Naive thymus-derived CD4-positive, alpha-beta T cell (primary cell): ENCODE data around the gene RAB9B. TPM values are rescaled to one million over a fixed set of nuclear protein-coding genes. Genes with fewer than 3 reads are reported as not detected.
"Not testable (repeated sequence)": the region's sequence is repeated elsewhere in the genome, so short reads cannot be mapped to it uniquely, and the experiment has no call there.

ENCODE experiments used
- ATAC-seq: fragments of 150-1000 bp; cut with Tn5 transposase; 2 replicates; pipeline ENCODE4 v1.10.0; 2021; ENCODE audit warnings: mild to moderate bottlenecking, moderate library complexity
- CTCF ChIA-PET: fragments of 350-600 bp; sonication (Branson Sonifier 250); formaldehyde crosslinking; loops from one replicate; lab custom pipeline; 2021; ENCODE audit warnings: antibody characterized with exemption; lab: Charles Lee
- POLR2A ChIA-PET: fragments of 350-600 bp; sonication (Branson Sonifier 250); formaldehyde crosslinking; loops from one replicate; lab custom pipeline; 2021; ENCODE audit warnings: antibody characterized with exemption, inconsistent platforms; lab: Charles Lee
- DNase-seq, 9 donors: peaks; one replicate each; pipeline versions ENCODE4 v3.0.0 to v3.0.0-alpha.2; 2020 to 2022; ENCODE audit warnings: mixed read lengths in 1 of 9
- H3K27ac ChIP-seq: one replicate; pipeline ENCODE4 v1.7.0; 2013; ENCODE audit warnings: mild to moderate bottlenecking, low read depth, low read length, moderate library complexity
- H3K27me3 ChIP-seq, 2 donors: one replicate each; pipeline ENCODE4 v1.7.0; 2013; ENCODE audit warnings: low read length in 2 of 2, mild to moderate bottlenecking in 2 of 2, moderate library complexity in 2 of 2; ENCODE audit not compliant: control insufficient read depth in 2 of 2, insufficient read depth in 2 of 2
- H3K36me3 ChIP-seq, 3 experiments: 1 replicate in 2 of 3; 2 replicates in 1 of 3; pipeline ENCODE4 v1.7.0; 2013; ENCODE audit warnings: low read length in 3 of 3, mild to moderate bottlenecking in 3 of 3, moderate library complexity in 1 of 3; ENCODE audit not compliant: insufficient read depth in 3 of 3, control insufficient read depth in 2 of 3
- H3K4me1 ChIP-seq, 2 donors: one replicate each; pipeline ENCODE4 v1.7.0; 2013; ENCODE audit warnings: low read length in 2 of 2, mild to moderate bottlenecking in 2 of 2, moderate library complexity in 1 of 2; ENCODE audit not compliant: control insufficient read depth in 2 of 2, insufficient read depth in 2 of 2
- H3K4me3 ChIP-seq: 2 replicates; pipeline ENCODE4 v1.7.0; 2013; ENCODE audit warnings: mild to moderate bottlenecking, low read length
- H3K9me3 ChIP-seq, 3 experiments: 1 replicate in 2 of 3; 2 replicates in 1 of 3; pipeline ENCODE4 v1.7.0; 2013; ENCODE audit warnings: low read length in 3 of 3; ENCODE audit not compliant: control insufficient read depth in 2 of 3
- H3K27ac Mint-ChIP-seq, 9 donors: one replicate each; pipeline ENCODE4 v1.8.0; 2020 to 2022; ENCODE audit warnings: mixed read lengths in 9 of 9, mild to moderate bottlenecking in 8 of 9, moderate library complexity in 5 of 9, inconsistent platforms in 2 of 9
- H3K27me3 Mint-ChIP-seq, 5 donors: one replicate each; pipeline ENCODE4 v1.8.0; 2021 to 2022; ENCODE audit warnings: mixed read lengths in 5 of 5, mild to moderate bottlenecking in 1 of 5
- H3K36me3 Mint-ChIP-seq, 5 donors: one replicate each; pipeline ENCODE4 v1.8.0; 2020 to 2022; ENCODE audit warnings: mixed read lengths in 5 of 5, mild to moderate bottlenecking in 3 of 5, inconsistent platforms in 1 of 5
- H3K4me1 Mint-ChIP-seq, 7 donors: one replicate each; pipeline ENCODE4 v1.8.0; 2020 to 2022; ENCODE audit warnings: mixed read lengths in 7 of 7, mild to moderate bottlenecking in 3 of 7, inconsistent platforms in 1 of 7
- H3K4me3 Mint-ChIP-seq, 10 donors: one replicate each; pipeline ENCODE4 v1.8.0; 2020 to 2022; ENCODE audit warnings: mild to moderate bottlenecking in 10 of 10, mixed read lengths in 10 of 10, moderate library complexity in 6 of 10, inconsistent platforms in 2 of 10
- H3K9me3 Mint-ChIP-seq, 11 donors: one replicate each; pipeline ENCODE4 v1.8.0; 2020 to 2022; ENCODE audit warnings: mixed read lengths in 11 of 11, mild to moderate bottlenecking in 4 of 11, inconsistent platforms in 1 of 11, moderate library complexity in 1 of 11
- intact Hi-C, 2 donors: fragments of 100-400 bp; cut with micrococcal nuclease; formaldehyde crosslinking; loops; one replicate each; pipeline ENCODE4 v1.15.1; 2023
- polyA plus RNA-seq, 2 donors: library from polyadenylated mRNA; unstranded; fragments of 300-500 nt; fragmentation: Illumina TruSeq; gene quantifications; one replicate each; pipeline ENCODE4 v1.2.3, GENCODE V29; 2021
- total RNA-seq, 6 experiments: library from RNA in 5 of 6; stranded (reverse) in 5 of 6; gene quantifications; 1 replicate in 5 of 6; 2 replicates in 1 of 6; pipeline ENCODE4 v1.2.3 and lab custom pipeline; 2021 to 2026

RAB9B gene
- total and polyA plus RNA-seq, 7 experiments from 2014 or later: 0.10 to 0.86 (median 0.51) TPM

DNA sequence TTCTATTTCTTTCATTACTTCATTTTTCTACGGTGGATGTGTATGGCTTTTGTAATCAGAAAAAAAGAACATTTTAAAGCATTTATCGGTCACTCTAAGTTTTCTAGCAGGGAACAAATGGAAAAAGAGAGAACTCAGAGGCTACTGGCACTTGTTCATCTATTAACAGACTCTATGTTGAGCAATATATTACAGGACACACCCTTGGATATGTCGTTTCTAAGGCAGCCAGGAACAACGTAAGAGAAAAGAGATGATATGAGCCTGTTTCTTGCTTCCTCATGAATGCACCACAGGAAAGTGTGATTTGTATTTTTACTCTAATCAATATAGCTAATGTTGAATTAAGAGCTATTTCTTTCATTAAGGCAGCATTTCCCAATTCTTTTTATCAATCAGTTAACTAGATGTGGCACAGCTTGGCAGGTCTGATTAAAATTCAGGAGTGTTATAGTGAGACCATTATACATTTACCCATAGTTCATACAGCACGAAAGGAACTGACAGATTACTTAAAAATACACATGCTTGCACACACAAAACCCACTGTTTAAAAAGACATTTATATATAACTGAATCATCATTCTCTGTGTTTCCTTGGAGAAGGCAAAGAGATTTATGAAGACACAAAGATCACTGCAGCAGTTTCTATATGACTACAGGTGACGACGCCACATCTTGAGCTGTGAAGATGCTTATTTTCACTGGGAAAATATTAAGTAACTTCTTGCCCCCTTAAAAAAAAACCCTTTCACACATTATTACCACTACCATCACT, 13.0 kb downstream of the RAB9B start:
- CTCF ChIA-PET: interaction anchor here (1.3 kb wide), 1 partner anchor 286 kb away, joined by 5 read pairs; no protein-coding TSS in a partner anchor
- no peaks in the 10 kb centered on the region for H3K36me3 ChIP-seq
- Mint-ChIP-seq H3K36me3 (no peaks in the 10 kb centered on the region), H3K9me3 (no peaks in the 10 kb centered on the region), H3K4me3 (no peak overlapping the region), H3K4me1 (no peaks in the 10 kb centered on the region), H3K27me3 (peaks cover 0 to 19% (median 7%) of the 10 kb centered on the region in 5 donors), H3K27ac (no peak overlapping the region)
- POLR2A ChIA-PET: interaction anchor here (0.6 kb wide), 1 partner anchor 96 kb away, joined by 3 read pairs; no protein-coding TSS in a partner anchor
- H3K9me3 ChIP-seq: no peaks in the 10 kb centered on the region
- H3K27ac ChIP-seq: no peak overlapping the region
- no peaks in the 10 kb centered on the region for H3K4me1 ChIP-seq
- no peak for DNase-seq
- no peak overlapping the region for H3K4me3 ChIP-seq
- no peaks in the 10 kb centered on the region for H3K27me3 ChIP-seq
- no peak for ATAC-seq
- intact Hi-C loops: loop anchor here in 1 of 2 donors (5.0 kb wide), 1 partner anchor 107 kb away; the partner anchor contains the start of gene TMEM31

DNA sequence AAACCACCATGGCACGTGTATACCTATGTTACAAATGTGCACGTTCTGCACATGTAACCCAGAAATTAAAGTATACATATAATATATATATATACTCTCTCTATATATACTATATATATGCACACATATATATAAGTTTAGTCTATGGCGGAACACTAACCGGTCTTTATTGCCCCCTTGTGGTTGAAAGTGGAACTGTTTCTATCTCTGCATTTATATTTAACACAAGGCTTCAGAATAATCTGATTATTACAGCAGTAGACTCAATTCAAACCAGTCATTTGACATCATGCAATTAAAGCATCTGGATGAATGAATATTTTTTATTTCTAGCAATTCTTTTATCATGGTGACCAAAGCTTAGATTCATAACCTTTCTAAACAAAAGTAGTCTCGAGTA, 14.6 kb downstream of the RAB9B start:
- no peaks in the 10 kb centered on the region for H3K4me1 ChIP-seq
- H3K27me3 Mint-ChIP-seq: peaks cover 0 to 26% (median 8%) of the 10 kb centered on the region in 5 donors
- H3K4me3 Mint-ChIP-seq: no peak overlapping the region
- H3K27me3 ChIP-seq: no peaks in the 10 kb centered on the region
- H3K9me3 ChIP-seq: no peaks in the 10 kb centered on the region
- H3K4me1 Mint-ChIP-seq: no peaks in the 10 kb centered on the region
- H3K36me3 Mint-ChIP-seq: no peaks in the 10 kb centered on the region
- CTCF ChIA-PET: no interaction called here
- H3K36me3 ChIP-seq: no peaks in the 10 kb centered on the region
- no peak overlapping the region for H3K4me3 ChIP-seq
- intact Hi-C loops: loop anchor here (1.0 to 5.0 kb wide), 5 partner anchors 105 to 284 kb away; partner anchors contain the start of gene TMEM31 (in 1 of the 2)
- peak in 7 of 9 donors; percentile 33 to 62 (median 51) for DNase-seq
- no peak overlapping the region for H3K27ac Mint-ChIP-seq
- no peaks in the 10 kb centered on the region for H3K9me3 Mint-ChIP-seq
- ATAC-seq: peak; percentile 77
- POLR2A ChIA-PET: no interaction called here
- H3K27ac ChIP-seq: no peak overlapping the region

DNA sequence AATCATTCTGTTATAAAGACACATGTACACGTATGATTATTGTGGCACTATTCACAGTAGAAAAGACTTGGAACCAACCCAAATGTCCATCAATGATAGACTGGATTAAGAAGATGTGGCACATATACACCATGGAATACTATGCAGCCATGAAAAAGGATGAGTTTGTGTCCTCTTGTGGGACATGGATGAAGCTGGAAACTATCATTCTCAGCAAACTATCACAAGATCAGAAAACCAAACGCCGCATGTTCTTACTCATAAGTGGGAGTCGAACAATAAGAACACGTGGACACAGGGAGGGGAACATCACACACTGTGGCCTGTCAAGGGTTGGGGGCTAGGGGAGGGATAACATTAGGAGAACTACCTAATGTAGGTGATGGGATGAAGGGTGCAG, 15.0 kb downstream of the RAB9B start:
- intact Hi-C loops: loop anchor here (1.0 to 5.0 kb wide), 5 partner anchors 105 to 284 kb away; partner anchors contain the start of gene TMEM31 (in 1 of the 2)
- CTCF ChIA-PET, H3K4me1 Mint-ChIP-seq, H3K4me1 ChIP-seq, H3K36me3 Mint-ChIP-seq, H3K9me3 Mint-ChIP-seq, H3K9me3 ChIP-seq, H3K27ac Mint-ChIP-seq, H3K4me3 Mint-ChIP-seq, H3K27ac ChIP-seq, H3K27me3 ChIP-seq, ATAC-seq, H3K36me3 ChIP-seq, POLR2A ChIA-PET, H3K4me3 ChIP-seq: not testable (repeated sequence)
- H3K27me3 Mint-ChIP-seq: peaks cover 0 to 26% (median 8%) of the 10 kb centered on the region in 5 donors
- peak in 2 of 9 donors; percentile 1 to 2 for DNase-seq

DNA sequence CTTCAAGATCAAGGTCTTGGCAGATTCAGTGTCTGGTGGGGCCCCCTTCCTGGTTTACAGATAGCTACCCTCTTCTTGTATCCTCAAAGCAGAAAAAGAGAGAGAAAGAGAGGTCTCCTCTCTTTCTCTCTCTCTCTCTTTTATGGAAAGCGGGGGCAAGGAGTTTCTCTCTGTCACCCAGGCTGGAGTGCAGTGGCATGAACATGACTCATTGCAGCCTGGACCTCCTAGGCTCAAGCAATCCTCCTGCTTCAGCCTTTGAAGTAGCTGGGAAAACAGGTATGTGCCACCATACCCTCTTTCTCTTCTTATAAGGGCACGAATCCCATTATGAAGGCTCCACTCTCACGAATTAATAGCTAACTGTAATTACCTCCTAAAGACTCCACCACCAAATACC, 20.2 kb downstream of the RAB9B start:
- H3K4me3 ChIP-seq: no peak overlapping the region
- Mint-ChIP-seq H3K36me3 (no peaks in the 10 kb centered on the region), H3K9me3 (no peaks in the 10 kb centered on the region), H3K4me3 (no peak overlapping the region), H3K4me1 (peaks cover 0 to 5% (median 0%) of the 10 kb centered on the region in 7 donors), H3K27me3 (peaks cover 0 to 28% (median 8%) of the 10 kb centered on the region in 5 donors), H3K27ac (no peak overlapping the region)
- H3K27ac ChIP-seq: no peak overlapping the region
- H3K27me3 ChIP-seq: no peaks in the 10 kb centered on the region
- POLR2A ChIA-PET: no interaction called here
- CTCF ChIA-PET: no interaction called here
- no peak for DNase-seq
- intact Hi-C loops: no loop called here
- no peaks in the 10 kb centered on the region for H3K4me1 ChIP-seq
- no peaks in the 10 kb centered on the region for H3K36me3 ChIP-seq
- no peak for ATAC-seq
- H3K9me3 ChIP-seq: no peaks in the 10 kb centered on the region

DNA sequence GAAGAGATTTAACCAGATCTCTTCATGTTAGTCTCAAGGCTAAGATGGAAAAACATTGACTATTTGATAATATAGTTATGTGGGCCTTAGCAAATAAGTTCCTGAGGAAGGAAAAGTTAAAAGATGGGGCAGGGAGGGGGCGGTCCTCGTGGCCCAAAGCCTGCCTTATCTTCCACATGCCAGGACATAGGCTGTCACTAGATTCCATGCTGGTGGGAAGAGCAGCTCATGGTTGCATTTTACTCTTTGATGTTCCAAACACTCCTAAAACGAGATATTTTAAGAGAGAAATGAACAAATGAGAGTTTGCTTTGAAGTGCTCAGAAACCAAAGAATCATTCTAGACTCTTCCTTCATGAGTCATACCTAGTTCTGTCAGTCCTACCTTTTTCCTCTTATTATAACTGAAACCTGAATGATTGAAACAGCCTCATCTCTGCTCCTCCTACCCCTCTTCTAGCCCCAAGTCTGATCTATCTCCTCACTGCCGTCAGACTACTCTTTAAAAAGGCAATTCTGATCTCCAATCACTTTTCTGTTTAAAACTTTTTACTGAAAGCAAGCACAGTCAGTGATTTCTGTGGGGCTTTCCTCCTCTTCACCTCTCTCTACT, 25.1 kb downstream of the RAB9B start:
- H3K4me1 ChIP-seq: no peaks in the 10 kb centered on the region
- H3K9me3 ChIP-seq: no peaks in the 10 kb centered on the region
- H3K27me3 ChIP-seq: no peaks in the 10 kb centered on the region
- no peak overlapping the region for H3K4me3 ChIP-seq
- ChIA-PET CTCF (no interaction called here), POLR2A (interaction anchor here (0.6 kb wide), 1 partner anchor 211 kb away, joined by 7 read pairs; no protein-coding TSS in a partner anchor)
- intact Hi-C loops: no loop called here
- H3K36me3 ChIP-seq: no peaks in the 10 kb centered on the region
- peaks cover 0 to 8% (median 0%) of the 10 kb centered on the region in 5 donors for H3K27me3 Mint-ChIP-seq
- no peak overlapping the region for H3K4me3 Mint-ChIP-seq
- ATAC-seq (no peak), DNase-seq (no peak)
- peaks cover 0 to 10% (median 0%) of the 10 kb centered on the region in 7 donors for H3K4me1 Mint-ChIP-seq
- no peaks in the 10 kb centered on the region for H3K36me3 Mint-ChIP-seq
- H3K27ac ChIP-seq: no peak overlapping the region
- no peak overlapping the region for H3K27ac Mint-ChIP-seq
- no peaks in the 10 kb centered on the region for H3K9me3 Mint-ChIP-seq

DNA sequence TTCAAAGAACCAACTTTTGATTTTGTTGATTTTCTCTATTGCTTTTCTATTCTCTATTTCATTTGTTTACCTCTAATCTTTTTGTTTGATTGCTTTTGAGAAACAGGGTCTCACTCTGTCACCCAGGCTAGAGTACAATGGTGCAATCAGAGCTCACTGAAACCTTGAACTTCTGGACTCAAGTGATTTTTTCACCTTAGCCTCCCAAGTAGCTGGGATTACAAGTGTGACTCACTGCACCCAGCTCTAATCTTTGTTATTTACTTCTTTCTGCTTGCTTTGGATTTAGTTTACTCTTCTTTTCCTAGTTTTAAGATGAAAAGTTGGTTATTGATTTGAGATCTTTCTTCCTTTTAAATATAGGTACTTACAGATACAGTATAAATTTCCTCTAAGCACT, 26.2 kb downstream of the RAB9B start:
- ChIA-PET POLR2A (no interaction called here), CTCF (no interaction called here)
- no peaks in the 10 kb centered on the region for H3K27me3 ChIP-seq
- peaks cover 0 to 8% (median 0%) of the 10 kb centered on the region in 5 donors for H3K27me3 Mint-ChIP-seq
- DNase-seq (no peak), ATAC-seq (no peak)
- intact Hi-C loops: no loop called here
- H3K27ac ChIP-seq: no peak overlapping the region
- no peaks in the 10 kb centered on the region for H3K36me3 ChIP-seq
- H3K4me3 ChIP-seq: no peak overlapping the region
- H3K9me3 Mint-ChIP-seq: no peaks in the 10 kb centered on the region
- H3K4me1 ChIP-seq: no peaks in the 10 kb centered on the region
- no peak overlapping the region for H3K27ac Mint-ChIP-seq
- no peak overlapping the region for H3K4me3 Mint-ChIP-seq
- no peaks in the 10 kb centered on the region for H3K9me3 ChIP-seq
- no peaks in the 10 kb centered on the region for H3K36me3 Mint-ChIP-seq
- peaks cover 0 to 12% (median 0%) of the 10 kb centered on the region in 7 donors for H3K4me1 Mint-ChIP-seq
